Loucy (cell line): ENCODE results near the gene CDH13.

Experiments
- H2AFZ ChIP-seq: fragments of 200-600 bp; sonication (generic); 2 replicates; pipeline ENCODE4 v1.6.0; 2016; ENCODE audit warnings: antibody characterized with exemption, mild to moderate bottlenecking, low read length, moderate library complexity
- H3F3A ChIP-seq: fragments of 200-600 bp; 2 replicates; pipeline ENCODE4 v1.6.0; 2016; ENCODE audit warnings: antibody characterized with exemption, low read depth, mild to moderate bottlenecking
- H3K27me3 ChIP-seq: fragments of 200-600 bp; sonication (generic); 2 replicates; pipeline ENCODE4 v1.6.1; 2014; ENCODE audit warnings: low read length, mild to moderate bottlenecking; ENCODE audit not compliant: insufficient read depth, poor library complexity, severe bottlenecking
- H3K36me3 ChIP-seq: fragments of 200-600 bp; sonication (generic); 2 replicates; pipeline ENCODE4 v1.6.1; 2016; ENCODE audit warnings: low read length; ENCODE audit not compliant: insufficient read depth
- H3K4me1 ChIP-seq: fragments of 200-600 bp; sonication (generic); 2 replicates; pipeline ENCODE4 v1.5.1; 2014; ENCODE audit warnings: low read length, mild to moderate bottlenecking; ENCODE audit not compliant: insufficient read depth, poor library complexity, severe bottlenecking
- H3K4me2 ChIP-seq: fragments of 200-600 bp; sonication (generic); 2 replicates; pipeline ENCODE4 v1.6.0; 2014; ENCODE audit warnings: antibody characterized with exemption, low read length, low read depth, mild to moderate bottlenecking; ENCODE audit not compliant: poor library complexity, severe bottlenecking
- H3K4me3 ChIP-seq: fragments of 200-600 bp; sonication (generic); 2 replicates; pipeline ENCODE4 v1.5.1; 2014; ENCODE audit warnings: low read length, mild to moderate bottlenecking, mixed read lengths; ENCODE audit not compliant: poor library complexity, severe bottlenecking
- H3K79me2 ChIP-seq: fragments of 200-600 bp; sonication (generic); 2 replicates; pipeline ENCODE4 v1.6.1; 2014; ENCODE audit warnings: low read length; ENCODE audit not compliant: insufficient read depth
- H3K9ac ChIP-seq: fragments of 200-600 bp; sonication (generic); 2 replicates; pipeline ENCODE4 v1.6.0; 2014; ENCODE audit warnings: mild to moderate bottlenecking, low read depth, low read length, moderate library complexity; ENCODE audit not compliant: poor library complexity, severe bottlenecking
- H3K9me2 ChIP-seq: fragments of 200-600 bp; sonication (generic); replicated peaks from 2 replicates; pipeline ENCODE4 v1.6.1; 2016; ENCODE audit warnings: low read depth, low read length, mixed read lengths
- H3K9me3 ChIP-seq: fragments of 200-600 bp; sonication (generic); 2 replicates; pipeline ENCODE4 v1.6.1; 2014; ENCODE audit warnings: mild to moderate bottlenecking, antibody characterized with exemption, low read length, low read depth; ENCODE audit not compliant: insufficient read depth
- H4K20me1 ChIP-seq: fragments of 200-600 bp; sonication (generic); 2 replicates; pipeline ENCODE4 v1.6.0; 2014; ENCODE audit warnings: antibody characterized with exemption, low read length, mild to moderate bottlenecking; ENCODE audit not compliant: insufficient read depth, poor library complexity, severe bottlenecking
- CTCF ChIP-seq: fragments of 200-600 bp; sonication (generic); conservative IDR thresholded peaks from 2 replicates; pipeline ENCODE4 v1.5.1; 2014; ENCODE audit warnings: mild to moderate bottlenecking, antibody characterized with exemption, low read length
- EZH2phosphoT487 ChIP-seq: fragments of 200-600 bp; IDR thresholded peaks from 2 replicates; pipeline ENCODE4 v1.6.1; 2018; ENCODE audit warnings: antibody characterized with exemption, mild to moderate bottlenecking, moderate library complexity, borderline replicate concordance

Gene CDH13

DNA sequence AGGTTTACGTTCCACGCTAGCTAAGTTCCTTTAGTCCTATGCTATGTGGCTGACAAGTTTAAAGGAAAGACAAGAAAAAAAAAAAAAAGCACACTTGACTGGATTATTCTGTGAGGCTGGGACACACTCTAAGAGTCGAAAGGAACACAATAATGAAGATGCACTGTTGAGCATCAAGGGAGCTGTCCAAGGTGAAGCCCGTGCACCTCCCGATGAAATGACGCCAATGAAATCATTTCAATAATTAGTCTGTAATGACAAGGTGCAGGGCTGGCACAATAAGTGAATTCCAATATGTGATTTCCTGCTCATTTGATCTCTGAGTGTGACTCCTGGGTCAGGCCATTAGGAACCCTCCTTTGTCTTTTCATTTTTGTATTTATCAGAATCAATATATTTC is 232.9 kb downstream of the CDH13 start:
- H3K4me2 ChIP-seq: no peak overlapping the region
- H2AFZ ChIP-seq: no peak overlapping the region
- no peaks in the 10 kb centered on the region for H3K36me3 ChIP-seq
- H3K79me2 ChIP-seq: no peaks in the 10 kb centered on the region
- H3K9me3 ChIP-seq: 0 out of 2 replicates have a peak, but pooled peaks cover 2% of the 10 kb centered on the region
- no peak overlapping the region for H3K9ac ChIP-seq
- no peak overlapping the region for H3K4me3 ChIP-seq
- H3F3A ChIP-seq: no peaks in the 10 kb centered on the region
- no peaks in the 10 kb centered on the region for H4K20me1 ChIP-seq
- H3K27me3 ChIP-seq: no peaks in the 10 kb centered on the region
- no peaks in the 10 kb centered on the region for H3K9me2 ChIP-seq
- no peak for TF ChIP-seq CTCF
- TF ChIP-seq EZH2phosphoT487: no peak
- no peaks in the 10 kb centered on the region for H3K4me1 ChIP-seq

GRCh38 chr16:82860071-82860470 is 233.3 kb downstream of the CDH13 start:
- no peak overlapping the region for H3K4me2 ChIP-seq
- no peak overlapping the region for H3K9ac ChIP-seq
- H4K20me1 ChIP-seq: no peaks in the 10 kb centered on the region
- H3K4me1 ChIP-seq: no peaks in the 10 kb centered on the region
- no peaks in the 10 kb centered on the region for H3K36me3 ChIP-seq
- H3K79me2 ChIP-seq: no peaks in the 10 kb centered on the region
- peaks cover 2% of the 10 kb centered on the region; the same call in 1 of the 2 replicates for H3K9me3 ChIP-seq
- no peaks in the 10 kb centered on the region for H3K9me2 ChIP-seq
- no peak overlapping the region for H2AFZ ChIP-seq
- H3K27me3 ChIP-seq: no peaks in the 10 kb centered on the region
- H3F3A ChIP-seq: no peaks in the 10 kb centered on the region
- H3K4me3 ChIP-seq: no peak overlapping the region
- no peak for TF ChIP-seq EZH2phosphoT487
- no peak for TF ChIP-seq CTCF

- H3K36me3 ChIP-seq: no peaks in the 10 kb centered on the region
- H3K4me2 ChIP-seq: no peak overlapping the region
- H3K4me1 ChIP-seq: no peaks in the 10 kb centered on the region
- H4K20me1 ChIP-seq: no peaks in the 10 kb centered on the region
- no peaks in the 10 kb centered on the region for H3K27me3 ChIP-seq
- H3K9me2 ChIP-seq: no peaks in the 10 kb centered on the region
- H3K4me3 ChIP-seq: no peak overlapping the region
- H3K9ac ChIP-seq: no peak overlapping the region
- TF ChIP-seq EZH2phosphoT487 (no peak), CTCF (no peak)
- H2AFZ ChIP-seq: no peak overlapping the region
- no peaks in the 10 kb centered on the region for H3K79me2 ChIP-seq
- H3K9me3 ChIP-seq: peaks cover 5% of the 10 kb centered on the region; the same call in 1 of the 2 replicates
- H3F3A ChIP-seq: no peaks in the 10 kb centered on the region
These were observed 235.3 kb downstream of the CDH13 start for GRCh38 chr16:82862057-82862456.
